Astrocyte (in vitro differentiated cells and primary cell): ENCODE measurements around the gene ZYG11B. TPM values are rescaled to one million over a fixed set of nuclear protein-coding genes. Genes with fewer than 3 reads are reported as not detected.

ENCODE experiments used
- DNase-seq: peaks from one replicate; pipeline ENCODE4 v3.0.0-alpha.2; 2010; ENCODE audit warnings: low read depth
- FAIRE-seq: peaks from 2 replicates; lab custom pipeline; 2011; peaks lifted over from hg19 to GRCh38; lab: Jason Lieb, UNC
- H2AFZ ChIP-seq: 2 replicates; pipeline ENCODE4 v1.6.0; 2012; ENCODE audit warnings: low read depth, low read length, inconsistent platforms
- H3K27ac ChIP-seq: 2 replicates; pipeline ENCODE4 v1.5.1; 2011; ENCODE audit warnings: low read depth, low read length, inconsistent platforms
- H3K27me3 ChIP-seq: 2 replicates; pipeline ENCODE4 v1.6.0; 2011; ENCODE audit warnings: low read length, inconsistent platforms; ENCODE audit not compliant: insufficient read depth
- H3K36me3 ChIP-seq: 2 replicates; pipeline ENCODE4 v1.5.1; 2011; ENCODE audit warnings: low read length, inconsistent platforms; ENCODE audit not compliant: insufficient read depth
- H3K4me1 ChIP-seq: 2 replicates; pipeline ENCODE4 v1.5.1; 2011; ENCODE audit warnings: low read length, inconsistent platforms; ENCODE audit not compliant: insufficient read depth
- H3K4me2 ChIP-seq: 2 replicates; pipeline ENCODE4 v1.6.0; 2012; ENCODE audit warnings: low read length, inconsistent platforms
- H3K4me3 ChIP-seq: 2 replicates; pipeline ENCODE4 v1.5.1; 2011; ENCODE audit warnings: low read depth, mild to moderate bottlenecking, low read length, inconsistent platforms; ENCODE audit not compliant: insufficient read depth
- H3K79me2 ChIP-seq: 2 replicates; pipeline ENCODE4 v1.6.0; 2012; ENCODE audit warnings: mild to moderate bottlenecking, low read length, inconsistent platforms; ENCODE audit not compliant: insufficient read depth
- H3K9ac ChIP-seq: 2 replicates; pipeline ENCODE4 v1.6.0; 2012; ENCODE audit warnings: mild to moderate bottlenecking, low read length, inconsistent platforms
- H3K9me3 ChIP-seq: 2 replicates; pipeline ENCODE4 v1.5.1; 2012; ENCODE audit warnings: low read depth, mild to moderate bottlenecking, low read length, inconsistent platforms; ENCODE audit not compliant: insufficient read depth
- H4K20me1 ChIP-seq: 2 replicates; pipeline ENCODE4 v1.6.0; 2012; ENCODE audit warnings: low read length, inconsistent platforms; ENCODE audit not compliant: insufficient read depth
- H3K27ac Mint-ChIP-seq: one replicate; pipeline ENCODE4 v1.8.0; 2021; ENCODE audit warnings: mild to moderate bottlenecking, mixed read lengths; ENCODE audit not compliant: unreplicated experiment
- H3K27me3 Mint-ChIP-seq: one replicate; pipeline ENCODE4 v1.8.0; 2021; ENCODE audit warnings: low read depth, mixed read lengths; ENCODE audit not compliant: unreplicated experiment
- H3K36me3 Mint-ChIP-seq: one replicate; pipeline ENCODE4 v1.8.0; 2021; ENCODE audit warnings: low read depth, mixed read lengths; ENCODE audit not compliant: unreplicated experiment
- H3K4me1 Mint-ChIP-seq: one replicate; pipeline ENCODE4 v1.8.0; 2021; ENCODE audit warnings: low read depth, mixed read lengths; ENCODE audit not compliant: unreplicated experiment
- H3K4me3 Mint-ChIP-seq: one replicate; pipeline ENCODE4 v1.8.0; 2021; ENCODE audit warnings: mild to moderate bottlenecking, moderate library complexity, mixed read lengths; ENCODE audit not compliant: unreplicated experiment
- H3K9me3 Mint-ChIP-seq: one replicate; pipeline ENCODE4 v1.8.0; 2021; ENCODE audit warnings: mild to moderate bottlenecking, mixed read lengths; ENCODE audit not compliant: unreplicated experiment
- EZH2 ChIP-seq: IDR thresholded peaks from 2 replicates; pipeline ENCODE4 v1.6.1; 2012; ENCODE audit warnings: mild to moderate bottlenecking, low read length, inconsistent platforms; ENCODE audit not compliant: insufficient read depth
- total RNA-seq: library from RNA; stranded (reverse); gene quantifications from 2 replicates; pipeline ENCODE4 v1.2.1, GENCODE V29; 2021
- TF ChIP-seq, protein P1 (sequence below): IDR thresholded peaks from 2 replicates; pipeline ENCODE4 v1.5.1; 2011; ENCODE audit warnings: low read depth, mild to moderate bottlenecking, inconsistent platforms, low read length, moderate library complexity; ENCODE audit not compliant: insufficient read depth

ZYG11B gene
- total RNA-seq, 1 donor from 2014 or later: 22.1 TPM

GRCh38 chr1:52706941-52707926, 19.0 kb upstream of the ZYG11B start:
- no peaks in the 10 kb centered on the region for H3K36me3 ChIP-seq
- no peaks in the 10 kb centered on the region for H4K20me1 ChIP-seq
- no peaks in the 10 kb centered on the region for H3K27me3 ChIP-seq
- TF ChIP-seq, protein P1, sequence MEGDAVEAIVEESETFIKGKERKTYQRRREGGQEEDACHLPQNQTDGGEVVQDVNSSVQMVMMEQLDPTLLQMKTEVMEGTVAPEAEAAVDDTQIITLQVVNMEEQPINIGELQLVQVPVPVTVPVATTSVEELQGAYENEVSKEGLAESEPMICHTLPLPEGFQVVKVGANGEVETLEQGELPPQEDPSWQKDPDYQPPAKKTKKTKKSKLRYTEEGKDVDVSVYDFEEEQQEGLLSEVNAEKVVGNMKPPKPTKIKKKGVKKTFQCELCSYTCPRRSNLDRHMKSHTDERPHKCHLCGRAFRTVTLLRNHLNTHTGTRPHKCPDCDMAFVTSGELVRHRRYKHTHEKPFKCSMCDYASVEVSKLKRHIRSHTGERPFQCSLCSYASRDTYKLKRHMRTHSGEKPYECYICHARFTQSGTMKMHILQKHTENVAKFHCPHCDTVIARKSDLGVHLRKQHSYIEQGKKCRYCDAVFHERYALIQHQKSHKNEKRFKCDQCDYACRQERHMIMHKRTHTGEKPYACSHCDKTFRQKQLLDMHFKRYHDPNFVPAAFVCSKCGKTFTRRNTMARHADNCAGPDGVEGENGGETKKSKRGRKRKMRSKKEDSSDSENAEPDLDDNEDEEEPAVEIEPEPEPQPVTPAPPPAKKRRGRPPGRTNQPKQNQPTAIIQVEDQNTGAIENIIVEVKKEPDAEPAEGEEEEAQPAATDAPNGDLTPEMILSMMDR: no peak
- TF ChIP-seq EZH2: no peak
- no peak overlapping the region for H3K4me2 ChIP-seq
- H3K79me2 ChIP-seq: no peaks in the 10 kb centered on the region
- peaks cover 2% of the 10 kb centered on the region for H3K36me3 Mint-ChIP-seq
- H3K9me3 ChIP-seq: no peaks in the 10 kb centered on the region
- DNase-seq: no peak
- H3K4me1 ChIP-seq: peaks cover 10% of the 10 kb centered on the region
- peaks cover 4% of the 10 kb centered on the region for H3K9me3 Mint-ChIP-seq
- no peak overlapping the region for H3K4me3 ChIP-seq
- no peak overlapping the region for H3K27ac ChIP-seq
- peaks cover 16% of the 10 kb centered on the region for H3K4me1 Mint-ChIP-seq
- no peak overlapping the region for H3K27ac Mint-ChIP-seq
- H3K4me3 Mint-ChIP-seq: no peak overlapping the region
- no peak overlapping the region for H2AFZ ChIP-seq
- no peaks in the 10 kb centered on the region for H3K27me3 Mint-ChIP-seq
- no peak overlapping the region for H3K9ac ChIP-seq
- no peak for FAIRE-seq

DNA sequence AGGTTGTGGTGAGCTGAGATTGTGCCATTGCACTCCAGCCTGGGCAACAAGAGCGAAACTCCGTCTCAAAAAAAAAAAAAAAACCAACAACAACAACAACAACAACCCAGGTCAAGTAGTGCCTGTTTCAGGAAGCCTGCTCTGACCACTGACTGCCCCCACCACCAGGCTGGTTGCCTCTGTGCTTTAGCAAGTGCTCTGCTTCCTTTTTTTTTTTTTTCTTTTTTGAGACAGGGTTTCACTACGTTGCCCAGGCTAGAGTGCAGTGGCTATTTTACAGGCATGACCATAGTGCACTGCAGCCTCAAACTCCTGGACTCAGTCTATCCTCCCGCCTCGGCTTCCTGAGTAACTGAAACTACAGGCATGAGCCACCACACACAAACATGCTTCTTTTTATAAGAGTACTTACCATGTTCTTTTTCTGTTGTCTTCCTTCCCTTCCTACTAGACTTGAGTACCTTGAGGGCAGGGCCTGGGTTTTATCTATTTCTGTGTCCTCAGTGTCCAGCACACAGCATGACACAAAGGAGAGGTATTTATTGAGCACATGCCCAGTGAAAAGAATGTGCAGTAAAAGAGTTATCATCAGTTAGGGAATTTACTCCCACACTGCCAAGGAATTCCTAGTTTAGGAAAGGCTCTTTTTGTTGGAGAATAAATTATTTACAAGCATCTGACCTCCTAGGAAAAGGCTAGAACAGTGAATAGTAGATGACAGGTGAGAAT, 18.2 kb upstream of the ZYG11B start:
- FAIRE-seq: peak; percentile 41

More for the DNA sequence above, 18.2 kb upstream of the ZYG11B start:
- no peak overlapping the region for H2AFZ ChIP-seq
- no peaks in the 10 kb centered on the region for H3K27me3 ChIP-seq
- H3K4me3 ChIP-seq: no peak overlapping the region
- no peak overlapping the region for H3K4me3 Mint-ChIP-seq
- H3K9ac ChIP-seq: no peak overlapping the region
- H3K4me1 Mint-ChIP-seq: peaks cover 16% of the 10 kb centered on the region
- H3K36me3 ChIP-seq: no peaks in the 10 kb centered on the region
- H3K4me2 ChIP-seq: peak overlapping the region; percentile 55
- peaks cover 2% of the 10 kb centered on the region for H3K36me3 Mint-ChIP-seq
- no peaks in the 10 kb centered on the region for H3K27me3 Mint-ChIP-seq
- H3K79me2 ChIP-seq: no peaks in the 10 kb centered on the region
- H3K4me1 ChIP-seq: peaks cover 9% of the 10 kb centered on the region
- H3K9me3 ChIP-seq: no peaks in the 10 kb centered on the region
- H3K9me3 Mint-ChIP-seq: peaks cover 4% of the 10 kb centered on the region
- TF ChIP-seq EZH2: no peak
- TF ChIP-seq, protein P1: no peak
- no peaks in the 10 kb centered on the region for H4K20me1 ChIP-seq
- no peak overlapping the region for H3K27ac Mint-ChIP-seq
- DNase-seq: peak; percentile 91
- H3K27ac ChIP-seq: no peak overlapping the region
